Measurements from ENCODE around the gene CPNE4. TPM values are rescaled to one million over a fixed set of nuclear protein-coding genes. Genes with fewer than 3 reads are reported as not detected.

The CPNE4 gene
- total RNA-seq, 1 donor from 2014 or later: 0.26 TPM

- Histone ChIP-seq H3K4me1 (no peaks in the 10 kb centered on the region), H3K9me3 (no peaks in the 10 kb centered on the region), H3K27me3 (no peaks in the 10 kb centered on the region), H3K27ac (no peak overlapping the region), H3K36me3 (no peaks in the 10 kb centered on the region), H3K4me3 (no peak overlapping the region)
- TF ChIP-seq CTCF (IDR thresholded peaks at IDR 0.05): no peak
- intact Hi-C loops (cut with DNase I): no loop called here
- no peak for ATAC-seq
- DNase-seq: no peak
These were observed 412.1 kb downstream of the CPNE4 start for GRCh38 chr3:131622726-131623125.

- intact Hi-C loops (cut with DNase I): no loop called here
- Histone ChIP-seq H3K27me3 (no peaks in the 10 kb centered on the region), H3K4me3 (no peak overlapping the region), H3K36me3 (no peaks in the 10 kb centered on the region), H3K4me1 (no peaks in the 10 kb centered on the region), H3K9me3 (no peaks in the 10 kb centered on the region), H3K27ac (no peak overlapping the region)
- DNase-seq: no peak
- no peak for TF ChIP-seq CTCF (IDR thresholded peaks at IDR 0.05)
- ATAC-seq: no peak
These were observed 413.8 kb downstream of the CPNE4 start for GRCh38 chr3:131620977-131621376.

GRCh38 chr3:131619821-131620220, 415.0 kb downstream of the CPNE4 start:
- intact Hi-C loops (cut with DNase I): no loop called here
- no peak for ATAC-seq

GRCh38 chr3:131616719-131617118, 418.1 kb downstream of the CPNE4 start:
- H3K4me1 ChIP-seq: no peaks in the 10 kb centered on the region
- TF ChIP-seq CTCF (IDR thresholded peaks at IDR 0.05): no peak
- H3K9me3 ChIP-seq: no peaks in the 10 kb centered on the region
- H3K36me3 ChIP-seq: no peaks in the 10 kb centered on the region
- H3K4me3 ChIP-seq: no peak overlapping the region
- no peak overlapping the region for H3K27ac ChIP-seq
- peaks cover 4% of the 10 kb centered on the region for H3K27me3 ChIP-seq
- intact Hi-C loops (cut with DNase I): no loop called here
- DNase-seq: no peak
- ATAC-seq: no peak

More at GRCh38 chr3:131619821-131620220, 415.0 kb downstream of the CPNE4 start:
- no peaks in the 10 kb centered on the region for H3K9me3 ChIP-seq
- no peaks in the 10 kb centered on the region for H3K27me3 ChIP-seq
- H3K4me1 ChIP-seq: no peaks in the 10 kb centered on the region
- no peak overlapping the region for H3K4me3 ChIP-seq
- no peak for DNase-seq
- TF ChIP-seq CTCF (IDR thresholded peaks at IDR 0.05): no peak
- H3K27ac ChIP-seq: no peak overlapping the region
- no peaks in the 10 kb centered on the region for H3K36me3 ChIP-seq

GRCh38 chr3:131612745-131613144, 422.1 kb downstream of the CPNE4 start:
- Histone ChIP-seq H3K36me3 (no peaks in the 10 kb centered on the region), H3K4me1 (no peaks in the 10 kb centered on the region), H3K4me3 (no peak overlapping the region), H3K27me3 (peaks cover 4% of the 10 kb centered on the region), H3K27ac (no peak overlapping the region), H3K9me3 (no peaks in the 10 kb centered on the region)
- TF ChIP-seq CTCF (IDR thresholded peaks at IDR 0.05): no peak
- ATAC-seq (no peak), DNase-seq (no peak)
- intact Hi-C loops (cut with DNase I): no loop called here

- no peaks in the 10 kb centered on the region for H3K9me3 ChIP-seq
- H3K36me3 ChIP-seq: no peaks in the 10 kb centered on the region
- H3K27me3 ChIP-seq: peaks cover 4% of the 10 kb centered on the region
- ATAC-seq: no peak
- no peaks in the 10 kb centered on the region for H3K4me1 ChIP-seq
- intact Hi-C loops (cut with DNase I): no loop called here
- DNase-seq: no peak
- no peak for TF ChIP-seq CTCF (IDR thresholded peaks at IDR 0.05)
- no peak overlapping the region for H3K4me3 ChIP-seq
- no peak overlapping the region for H3K27ac ChIP-seq
These were observed 424.6 kb downstream of the CPNE4 start for GRCh38 chr3:131610174-131610573.
